GM12878 (cell line): ENCODE measurements around the gene C15orf39. TPM values are rescaled to one million over a fixed set of nuclear protein-coding genes. Genes with fewer than 3 reads are reported as not detected.

Experiments used
- ATAC-seq: fragments of 200-7000 bp; cut with Tn5 transposase; 3 replicates; pipeline ENCODE4 v1.9.1; 2020; ENCODE audit warnings: mild to moderate bottlenecking, moderate library complexity
- BruUV-seq: library from RNA; stranded (reverse); fragments of 400-500 nt; replicated peaks from 2 replicates; lab custom pipeline; 2021; lab: Mats Ljungman, UMichigan
- CTCF ChIA-PET: fragments of 300-600 bp; sonication (Branson Sonifier 250); formaldehyde crosslinking; extraction: SDS; loops from one replicate; lab custom pipeline; 2021; ENCODE audit warnings: inconsistent platforms; lab: Yijun Ruan, JAX
- POLR2A ChIA-PET: fragments of 350-600 bp; formaldehyde crosslinking; extraction: SDS; loops from one replicate; lab custom pipeline; 2021; ENCODE audit warnings: inconsistent platforms; lab: Charles Lee
- RAD21 ChIA-PET: fragments of 300-600 bp; sonication (Branson Sonifier 250); formaldehyde crosslinking; loops from one replicate; lab custom pipeline; 2023; ENCODE audit warnings: antibody characterized with exemption; ENCODE audit not compliant: unreplicated experiment; lab: Charles Lee
- SMC1A ChIA-PET: fragments of 300-600 bp; sonication (Branson Sonifier 250); formaldehyde crosslinking; loops from one replicate; lab custom pipeline; 2023; ENCODE audit not compliant: unreplicated experiment, uncharacterized antibody; lab: Charles Lee
- DNase-seq: peaks from one replicate; pipeline ENCODE4 v3.0.0-alpha.2; 2011; ENCODE audit warnings: low read depth, low spot score
- FAIRE-seq: peaks from 3 replicates; lab custom pipeline; 2011; peaks lifted over from hg19 to GRCh38; lab: Jason Lieb, UNC
- H2AFZ ChIP-seq: 2 replicates; pipeline ENCODE4 v1.6.0; 2011; ENCODE audit warnings: low read depth, low read length, control low read depth; ENCODE audit not compliant: control insufficient read depth
- H3K27ac ChIP-seq: 2 replicates; pipeline ENCODE4 v1.5.1; 2011; ENCODE audit warnings: control low read depth; ENCODE audit not compliant: control insufficient read depth, insufficient read depth
- H3K27me3 ChIP-seq, 2 experiments: replicated peaks in 1 of 2; 2 replicates each; pipeline versions ENCODE4 v1.6.0 to v1.6.1; 2011; ENCODE audit warnings: low read length in 1 of 2; ENCODE audit not compliant: control insufficient read depth in 2 of 2, insufficient read depth in 2 of 2
- H3K36me3 ChIP-seq, 2 experiments: 2 replicates each; pipeline ENCODE4 v1.5.1; 2011; ENCODE audit warnings: low read length in 1 of 2; ENCODE audit not compliant: control insufficient read depth in 2 of 2, insufficient read depth in 2 of 2
- H3K4me1 ChIP-seq: 2 replicates; pipeline ENCODE4 v1.6.1; 2011; ENCODE audit warnings: mild to moderate bottlenecking, low read length, moderate library complexity, mixed read lengths; ENCODE audit not compliant: control insufficient read depth, insufficient read depth
- H3K4me2 ChIP-seq: 2 replicates; pipeline ENCODE4 v1.6.0; 2011; ENCODE audit warnings: control low read depth; ENCODE audit not compliant: control insufficient read depth, insufficient read depth
- H3K4me3 ChIP-seq: fragments of 200-600 bp; sonication (generic); 2 replicates; pipeline ENCODE4 v1.5.1; 2016
- H3K79me2 ChIP-seq: 2 replicates; pipeline ENCODE4 v1.6.0; 2011; ENCODE audit warnings: low read length; ENCODE audit not compliant: control insufficient read depth, insufficient read depth
- H3K9ac ChIP-seq: 2 replicates; pipeline ENCODE4 v1.8.0; 2011; ENCODE audit warnings: low read length, control low read depth, mixed read lengths; ENCODE audit not compliant: control insufficient read depth, insufficient read depth
- H3K9me3 ChIP-seq: replicated peaks from 3 replicates; pipeline ENCODE4 v1.5.1; 2011; ENCODE audit warnings: mild to moderate bottlenecking, low read length; ENCODE audit not compliant: control insufficient read depth, insufficient read depth
- H4K20me1 ChIP-seq: 2 replicates; pipeline ENCODE4 v1.6.0; 2011; ENCODE audit not compliant: control insufficient read depth, insufficient read depth
- BMI1 ChIP-seq: fragments of 450-650 bp; IDR thresholded peaks from 2 replicates; pipeline ENCODE4 v1.6.1; 2016; ENCODE audit warnings: mild to moderate bottlenecking, moderate library complexity, borderline replicate concordance
- IKZF1 ChIP-seq: fragments of 450-650 bp; conservative IDR thresholded peaks from 2 replicates; pipeline ENCODE4 v1.6.1; 2017; ENCODE audit warnings: antibody characterized with exemption, mild to moderate bottlenecking
- NFXL1 ChIP-seq: fragments of 450-650 bp; IDR thresholded peaks from 2 replicates; pipeline ENCODE4 v1.6.1; 2017; ENCODE audit warnings: antibody characterized with exemption, mild to moderate bottlenecking, borderline replicate concordance
- SIX5 ChIP-seq: IDR thresholded peaks from 2 replicates; pipeline ENCODE4 v1.6.1; 2011; ENCODE audit warnings: mild to moderate bottlenecking, low read depth, low read length, moderate library complexity; ENCODE audit not compliant: severe bottlenecking
- TBL1XR1 ChIP-seq: IDR thresholded peaks from 2 replicates; pipeline ENCODE4 v1.6.1; 2012; ENCODE audit warnings: low read depth, low read length, improper control_type of control experiment
- WGBS: methylation state at CpG from one replicate; pipeline ENCODE4 v1.1.6; 2016; ENCODE audit warnings: low lambda C conversion rate; ENCODE audit not compliant: insufficient replicate concordance, insufficient coverage; ENCODE audit errors: missing lambda C conversion rate; 5-methylcytosine and 5-hydroxymethylcytosine counted together
- in situ Hi-C: fragments of 300-500 bp; cut with MboI; formaldehyde crosslinking; loops from 9 replicates; pipeline ENCODE4 v1.14.3; 2018; ENCODE audit warnings: mixed read lengths
- intact Hi-C: fragments of 100-400 bp; cut with micrococcal nuclease; formaldehyde crosslinking; loops from one replicate; pipeline ENCODE4 v1.14.2; 2022; ENCODE audit not compliant: unreplicated experiment
- polyA plus RNA-seq, 11 experiments: library from polyadenylated mRNA; depleted of rRNA in 4 of 11; unstranded in 6 of 11; stranded (reverse) in 5 of 11; fragments of >200 nt; fragmentation: Nextera tagmentation in 4 of 11; fragmentation: Illumina TruSeq in 1 of 11; extraction: Ambion mirVana in 4 of 11; extraction: Trizol in 1 of 11; gene quantifications; 1 replicate in 1 of 11; 2 replicates in 10 of 11; pipeline versions ENCODE4 v1.2.1 to v1.2.3, GENCODE V29; 2011 to 2016; ENCODE audit warnings: inconsistent platforms in 2 of 11, missing spikeins in 2 of 11, low read depth in 1 of 11
- total RNA-seq, 4 experiments: library from RNA; depleted of rRNA in 3 of 4; stranded (reverse); fragments of >200 nt in 3 of 4; fragmentation: Illumina TruSeq in 1 of 4; extraction: Trizol in 1 of 4; gene quantifications; 2 replicates each; pipeline versions ENCODE4 v1.2.1 to v1.2.3, GENCODE V29; 2013 to 2021

Gene C15orf39
- total and polyA plus RNA-seq, 10 of the 15 experiments (the other 5 are each of a cell fraction or from before 2014, with no cell fraction given), result 2.3 to 139 (median 33.0) TPM

GRCh38 chr15:75161106-75161916, 40.4 kb upstream of the C15orf39 start:
- H3K4me2 ChIP-seq, result no peak overlapping the region
- ATAC-seq (no peak), DNase-seq (no peak), FAIRE-seq (no peak)
- no TSS peak for BruUV-seq
- H3K36me3 ChIP-seq, result no peaks in the 10 kb centered on the region
- H3K4me3 ChIP-seq, result no peak overlapping the region
- H3K4me1 ChIP-seq, result peaks cover 4% of the 10 kb centered on the region
- H3K9ac ChIP-seq, result no peak overlapping the region
- intact Hi-C loops (no loop called here), in situ Hi-C loops (no loop called here)
- no peaks in the 10 kb centered on the region for H3K27me3 ChIP-seq
- H4K20me1 ChIP-seq, result no peaks in the 10 kb centered on the region
- SMC1A ChIA-PET, result no interaction called here
- TF ChIP-seq IKZF1 (no peak), TBL1XR1 (no peak), BMI1 (no peak)
- TF ChIP-seq, all 136 proteins: peak for 0
- CTCF ChIA-PET, result interaction anchor here (0.6 kb wide), 1 partner anchor 364 kb away, joined by 3 read pairs; no protein-coding TSS in a partner anchor
- Histone ChIP-seq H3K79me2 (no peaks in the 10 kb centered on the region), H3K27ac (no peak overlapping the region), H2AFZ (no peak overlapping the region), H3K9me3 (no peaks in the 10 kb centered on the region)
- RAD21 ChIA-PET, result no interaction called here
- WGBS, result 72% methylated on average over 5 of the region's 5 CpGs
- POLR2A ChIA-PET, result no interaction called here

GRCh38 chr15:75161917-75162414, 39.7 kb upstream of the C15orf39 start:
- BruUV-seq, result no TSS peak
- in situ Hi-C loops (no loop called here), intact Hi-C loops (no loop called here)
- Histone ChIP-seq H4K20me1 (no peaks in the 10 kb centered on the region), H3K9ac (no peak overlapping the region), H3K27ac (no peak overlapping the region), H3K4me2 (no peak overlapping the region), H3K79me2 (no peaks in the 10 kb centered on the region), H3K27me3 (no peaks in the 10 kb centered on the region), H3K4me3 (no peak overlapping the region), H2AFZ (no peak overlapping the region), H3K9me3 (no peaks in the 10 kb centered on the region), H3K4me1 (peaks cover 4% of the 10 kb centered on the region), H3K36me3 (no peaks in the 10 kb centered on the region)
- DNase-seq (no peak), ATAC-seq (no peak), FAIRE-seq (no peak)
- TF ChIP-seq SIX5 (no peak), NFXL1 (no peak)
- WGBS, result 94% methylated on average over 2 of the region's 4 CpGs
- ChIA-PET POLR2A (no interaction called here), CTCF (interaction anchor here (0.6 kb wide), 1 partner anchor 363 kb away, joined by 3 read pairs; no protein-coding TSS in a partner anchor), RAD21 (no interaction called here), SMC1A (no interaction called here)
